Liver (tissue), 3 donors: Measurements from ENCODE around the gene CBX4.
A peak's percentile ranks its signal among the peaks of the same experiment; 100 is the strongest.

Experiments
- EGR1 ChIP-seq, 2 donors: IDR thresholded peaks; 2 replicates each; pipeline ENCODE4 v1.6.1; 2016 to 2018; ENCODE audit warnings: antibody characterized with exemption in 2 of 2, low read depth in 2 of 2
- FOXA2 ChIP-seq: IDR thresholded peaks from 2 replicates; pipeline ENCODE4 v1.6.1; 2016; ENCODE audit warnings: antibody characterized with exemption
- GABPA ChIP-seq, 2 donors: IDR thresholded peaks in 1 of 2; conservative IDR thresholded peaks in 1 of 2; 2 replicates each; pipeline ENCODE4 v1.6.1; 2016; ENCODE audit warnings: antibody characterized with exemption in 2 of 2, mild to moderate bottlenecking in 1 of 2, moderate library complexity in 1 of 2
- JUND ChIP-seq, 2 donors: IDR thresholded peaks; 2 replicates each; pipeline ENCODE4 v1.6.1; 2016; ENCODE audit warnings: antibody characterized with exemption in 2 of 2
- RAD21 ChIP-seq, 2 donors: IDR thresholded peaks; 2 replicates each; pipeline ENCODE4 v1.6.1; 2016; ENCODE audit warnings: antibody characterized with exemption in 2 of 2, mild to moderate bottlenecking in 2 of 2
- SP1 ChIP-seq: IDR thresholded peaks from 2 replicates; pipeline ENCODE4 v1.6.1; 2018; ENCODE audit warnings: antibody characterized with exemption, mild to moderate bottlenecking
- TAF1 ChIP-seq: conservative IDR thresholded peaks from 2 replicates; pipeline ENCODE4 v1.6.1; 2016; ENCODE audit warnings: antibody characterized with exemption, mild to moderate bottlenecking
- YY1 ChIP-seq: IDR thresholded peaks from 2 replicates; pipeline ENCODE4 v1.6.1; 2016; ENCODE audit warnings: antibody characterized with exemption, mild to moderate bottlenecking
- TF ChIP-seq, protein P1 (sequence below): fragments of 150-350 bp; IDR thresholded peaks from 2 replicates; pipeline ENCODE4 v1.5.1; 2017; ENCODE audit warnings: improper control_type of control experiment, low read depth, low read length; ENCODE audit not compliant: missing input control
- TF ChIP-seq, protein P2 (sequence below): IDR thresholded peaks from 2 replicates; pipeline ENCODE4 v1.6.1; 2016; ENCODE audit warnings: antibody characterized with exemption
- TF ChIP-seq, protein P3 (sequence below): IDR thresholded peaks from 2 replicates; pipeline ENCODE4 v1.6.1; 2016; ENCODE audit warnings: antibody characterized with exemption
- donor health status: healthy.
- donor health status: healthy.

DNA sequence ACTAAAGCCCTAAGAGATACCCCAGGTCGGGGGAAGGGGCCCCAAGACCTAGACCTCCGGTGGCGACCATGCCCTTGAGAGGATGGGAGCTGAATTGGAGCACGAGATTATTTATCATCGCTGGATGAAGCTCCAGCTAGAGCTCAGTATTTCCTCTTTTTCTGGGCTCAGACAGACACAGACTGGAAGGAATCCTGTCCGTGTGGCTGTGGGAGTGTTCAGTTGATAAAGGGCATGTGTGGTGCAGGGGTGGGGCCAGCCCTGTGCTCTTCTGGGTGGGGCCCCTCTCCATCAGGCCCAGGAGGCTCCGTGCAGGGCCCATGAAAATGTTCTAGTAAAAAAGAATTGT lies 6.3 kb upstream of the CBX4 start:
- TF ChIP-seq, protein P1, sequence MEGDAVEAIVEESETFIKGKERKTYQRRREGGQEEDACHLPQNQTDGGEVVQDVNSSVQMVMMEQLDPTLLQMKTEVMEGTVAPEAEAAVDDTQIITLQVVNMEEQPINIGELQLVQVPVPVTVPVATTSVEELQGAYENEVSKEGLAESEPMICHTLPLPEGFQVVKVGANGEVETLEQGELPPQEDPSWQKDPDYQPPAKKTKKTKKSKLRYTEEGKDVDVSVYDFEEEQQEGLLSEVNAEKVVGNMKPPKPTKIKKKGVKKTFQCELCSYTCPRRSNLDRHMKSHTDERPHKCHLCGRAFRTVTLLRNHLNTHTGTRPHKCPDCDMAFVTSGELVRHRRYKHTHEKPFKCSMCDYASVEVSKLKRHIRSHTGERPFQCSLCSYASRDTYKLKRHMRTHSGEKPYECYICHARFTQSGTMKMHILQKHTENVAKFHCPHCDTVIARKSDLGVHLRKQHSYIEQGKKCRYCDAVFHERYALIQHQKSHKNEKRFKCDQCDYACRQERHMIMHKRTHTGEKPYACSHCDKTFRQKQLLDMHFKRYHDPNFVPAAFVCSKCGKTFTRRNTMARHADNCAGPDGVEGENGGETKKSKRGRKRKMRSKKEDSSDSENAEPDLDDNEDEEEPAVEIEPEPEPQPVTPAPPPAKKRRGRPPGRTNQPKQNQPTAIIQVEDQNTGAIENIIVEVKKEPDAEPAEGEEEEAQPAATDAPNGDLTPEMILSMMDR, result no peak
- TF ChIP-seq SP1 (no peak), EGR1 (IDR thresholded peaks at IDR 0.05; ENCODE audit: low read depth in 2 of 2) (no peak), JUND (IDR thresholded peaks at IDR 0.05) (peak in 1 of 2 donors; percentile 4), RAD21 (IDR thresholded peaks at IDR 0.05) (no peak), GABPA (IDR thresholded peaks at IDR 0.05 in 1 of 2, conservative IDR thresholded peaks at IDR 0.05 in 1 of 2) (no peak), YY1 (no peak), TAF1 (no peak), FOXA2 (no peak)
- TF ChIP-seq, protein P2, sequence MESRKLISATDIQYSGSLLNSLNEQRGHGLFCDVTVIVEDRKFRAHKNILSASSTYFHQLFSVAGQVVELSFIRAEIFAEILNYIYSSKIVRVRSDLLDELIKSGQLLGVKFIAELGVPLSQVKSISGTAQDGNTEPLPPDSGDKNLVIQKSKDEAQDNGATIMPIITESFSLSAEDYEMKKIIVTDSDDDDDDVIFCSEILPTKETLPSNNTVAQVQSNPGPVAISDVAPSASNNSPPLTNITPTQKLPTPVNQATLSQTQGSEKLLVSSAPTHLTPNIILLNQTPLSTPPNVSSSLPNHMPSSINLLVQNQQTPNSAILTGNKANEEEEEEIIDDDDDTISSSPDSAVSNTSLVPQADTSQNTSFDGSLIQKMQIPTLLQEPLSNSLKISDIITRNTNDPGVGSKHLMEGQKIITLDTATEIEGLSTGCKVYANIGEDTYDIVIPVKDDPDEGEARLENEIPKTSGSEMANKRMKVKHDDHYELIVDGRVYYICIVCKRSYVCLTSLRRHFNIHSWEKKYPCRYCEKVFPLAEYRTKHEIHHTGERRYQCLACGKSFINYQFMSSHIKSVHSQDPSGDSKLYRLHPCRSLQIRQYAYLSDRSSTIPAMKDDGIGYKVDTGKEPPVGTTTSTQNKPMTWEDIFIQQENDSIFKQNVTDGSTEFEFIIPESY, result no peak
- TF ChIP-seq, protein P3, sequence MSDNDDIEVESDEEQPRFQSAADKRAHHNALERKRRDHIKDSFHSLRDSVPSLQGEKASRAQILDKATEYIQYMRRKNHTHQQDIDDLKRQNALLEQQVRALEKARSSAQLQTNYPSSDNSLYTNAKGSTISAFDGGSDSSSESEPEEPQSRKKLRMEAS, result no peak
